HG03066 (cell line): ENCODE data around the gene DAZAP2.

Source experiments
- ATAC-seq: cut with Tn5 transposase; IDR thresholded peaks from one replicate; pipeline ENCODE4 v1.9.1; 2021; ENCODE audit warnings: low read depth; ENCODE audit not compliant: unreplicated experiment

The DAZAP2 gene

GRCh38 chr12:51238510-51239334 is at the start of gene DAZAP2:
TSS of gene DAZAP2 (plus strand) at chr12:51238826. CDS start at chr12:51238908, 82 bp downstream.
- peak; percentile 93 for ATAC-seq

- ATAC-seq, result no peak
Observed at GRCh38 chr12:51189790-51190355, 48.8 kb upstream of the DAZAP2 start.

GRCh38 chr12:51190820-51191219 is 47.8 kb upstream of the DAZAP2 start:
- no peak for ATAC-seq

GRCh38 chr12:51191516-51192283 is 46.9 kb upstream of the DAZAP2 start:
- no peak for ATAC-seq

GRCh38 chr12:51192284-51192671 is 46.3 kb upstream of the DAZAP2 start:
- ATAC-seq, result no peak

- no peak for ATAC-seq
Observed at GRCh38 chr12:51195841-51196240, 42.8 kb upstream of the DAZAP2 start.

GRCh38 chr12:51196547-51196946 is 42.1 kb upstream of the DAZAP2 start:
- no peak for ATAC-seq

- ATAC-seq, result no peak
Observed at GRCh38 chr12:51197736-51198567, 40.7 kb upstream of the DAZAP2 start.

GRCh38 chr12:51198568-51199365 is 39.9 kb upstream of the DAZAP2 start:
- ATAC-seq, result no peak

GRCh38 chr12:51199366-51199945 is 39.2 kb upstream of the DAZAP2 start:
- no peak for ATAC-seq

- no peak for ATAC-seq
Observed at GRCh38 chr12:51200156-51200555, 38.5 kb upstream of the DAZAP2 start.

GRCh38 chr12:51200806-51201205 is 37.8 kb upstream of the DAZAP2 start:
- no peak for ATAC-seq

- ATAC-seq, result no peak
Observed at GRCh38 chr12:51202718-51203117, 35.9 kb upstream of the DAZAP2 start.

GRCh38 chr12:51205350-51205749 is 33.3 kb upstream of the DAZAP2 start:
- ATAC-seq, result no peak

GRCh38 chr12:51208016-51208660 is 30.5 kb upstream of the DAZAP2 start:
- no peak for ATAC-seq

GRCh38 chr12:51209259-51209658 is 29.4 kb upstream of the DAZAP2 start:
- ATAC-seq, result no peak

- no peak for ATAC-seq
Observed at GRCh38 chr12:51210690-51211395, 27.8 kb upstream of the DAZAP2 start.

- no peak for ATAC-seq
Observed at GRCh38 chr12:51214895-51215294, 23.7 kb upstream of the DAZAP2 start.
